Upper lobe of left lung (tissue), 4 donors: Measurements from ENCODE around the gene ALKBH8.

Source experiments
- CTCF ChIP-seq, 6 experiments: fragments of 450-650 bp in 4 of 6; fragments of 200-600 bp in 2 of 6; sonication (generic) in 2 of 6; IDR thresholded peaks; one replicate each; pipeline ENCODE4 v1.5.1; 2016 to 2019; ENCODE audit warnings: antibody characterized with exemption in 6 of 6
- EP300 ChIP-seq, 4 donors: sonication (generic); formaldehyde crosslinking; IDR thresholded peaks; one replicate each; pipeline ENCODE4 v1.5.1; 2017; ENCODE audit warnings: antibody characterized with exemption in 4 of 4, control low read depth in 2 of 4
- POLR2A ChIP-seq, 4 donors: fragments of 450-650 bp; IDR thresholded peaks; one replicate each; pipeline ENCODE4 v1.5.1; 2016 to 2017; ENCODE audit warnings: antibody characterized with exemption in 4 of 4, mild to moderate bottlenecking in 2 of 4
- POLR2AphosphoS5 ChIP-seq, 2 donors: sonication (generic); formaldehyde crosslinking; IDR thresholded peaks; one replicate each; pipeline ENCODE4 v1.5.1; 2017; ENCODE audit warnings: antibody characterized with exemption in 2 of 2

GRCh38 chr11:107493117-107493516, 72.4 kb downstream of the ALKBH8 start:
- TF ChIP-seq CTCF (IDR thresholded peaks at IDR 0.05): no peak
- TF ChIP-seq EP300 (IDR thresholded peaks at IDR 0.05): no peak
- TF ChIP-seq POLR2A (IDR thresholded peaks at IDR 0.05): no peak
- no peak for TF ChIP-seq POLR2AphosphoS5 (IDR thresholded peaks at IDR 0.05)
